IMR-90 (cell line): Measurements from ENCODE around the gene CEACAM7. TPM values are rescaled to one million over a fixed set of nuclear protein-coding genes. Genes with fewer than 3 reads are reported as not detected.

Experiments used
- ATAC-seq: fragments of 200-7000 bp; cut with Tn5 transposase; 2 replicates; pipeline ENCODE4 v1.9.1; 2020; ENCODE audit warnings: low read depth, mild to moderate bottlenecking, moderate library complexity
- BruUV-seq: library from RNA; stranded (reverse); fragments of 400-500 nt; replicated peaks from 2 replicates; lab custom pipeline; 2021; lab: Mats Ljungman, UMichigan
- CTCF ChIA-PET: fragments of 300-600 bp; formaldehyde crosslinking; extraction: SDS; loops from one replicate; lab custom pipeline; 2021; ENCODE audit warnings: antibody characterized with exemption; lab: Yijun Ruan, JAX
- POLR2A ChIA-PET: fragments of 300-600 bp; sonication (Branson Sonifier 250); formaldehyde crosslinking; loops from one replicate; lab custom pipeline; 2022; ENCODE audit warnings: antibody characterized with exemption; ENCODE audit not compliant: unreplicated experiment; lab: Charles Lee
- DNase-seq: peaks from one replicate; pipeline ENCODE4 v3.0.0; 2013
- H2AFZ ChIP-seq: replicated peaks from 2 replicates; pipeline ENCODE3; 2013; ENCODE audit warnings: low read length, mild to moderate bottlenecking; ENCODE audit not compliant: poor library complexity
- H2AK5ac ChIP-seq: 2 replicates; pipeline ENCODE4 v1.6.1; 2013; ENCODE audit warnings: low read depth, low read length, inconsistent platforms
- H2AK9ac ChIP-seq: replicated peaks from 2 replicates; pipeline ENCODE3; 2013; ENCODE audit warnings: mild to moderate bottlenecking, low read depth, low read length, moderate library complexity; ENCODE audit not compliant: poor library complexity
- H2BK120ac ChIP-seq: 2 replicates; pipeline ENCODE4 v1.6.1; 2013; ENCODE audit warnings: low read depth, low read length, inconsistent platforms
- H2BK15ac ChIP-seq: 3 replicates; pipeline ENCODE4 v1.6.1; 2013; ENCODE audit warnings: low read depth, low read length, inconsistent platforms
- H2BK20ac ChIP-seq: 2 replicates; pipeline ENCODE4 v1.6.1; 2013; ENCODE audit warnings: low read depth, mild to moderate bottlenecking, inconsistent platforms, low read length, moderate library complexity
- H2BK5ac ChIP-seq: 2 replicates; pipeline ENCODE4 v1.6.1; 2013; ENCODE audit warnings: mild to moderate bottlenecking, low read depth, low read length, inconsistent platforms; ENCODE audit not compliant: poor library complexity, severe bottlenecking
- H3K14ac ChIP-seq: replicated peaks from 2 replicates; pipeline ENCODE4 v1.6.1; 2013; ENCODE audit warnings: low read depth, low read length, inconsistent platforms
- H3K18ac ChIP-seq: 2 replicates; pipeline ENCODE4 v1.6.1; 2013; ENCODE audit warnings: low read depth, low read length, control low read depth
- H3K23ac ChIP-seq: 2 replicates; pipeline ENCODE4 v1.6.1; 2013; ENCODE audit warnings: low read depth, low read length, inconsistent platforms
- H3K27ac ChIP-seq: 2 replicates; pipeline ENCODE4 v1.5.1; 2013; ENCODE audit warnings: mild to moderate bottlenecking, control low read depth, low read length; ENCODE audit not compliant: insufficient read depth
- H3K27me3 ChIP-seq: 2 replicates; pipeline ENCODE4 v1.6.1; 2013; ENCODE audit warnings: low read length; ENCODE audit not compliant: control insufficient read depth, insufficient read depth
- H3K36me3 ChIP-seq: 2 replicates; pipeline ENCODE4 v1.6.1; 2013; ENCODE audit warnings: low read length, mixed read lengths; ENCODE audit not compliant: control insufficient read depth, insufficient read depth
- H3K4ac ChIP-seq: 2 replicates; pipeline ENCODE4 v1.6.1; 2013; ENCODE audit warnings: low read depth, low read length, inconsistent platforms
- H3K4me1 ChIP-seq: 2 replicates; pipeline ENCODE4 v1.6.1; 2013; ENCODE audit warnings: low read length, mixed read lengths; ENCODE audit not compliant: control insufficient read depth, insufficient read depth
- H3K4me2 ChIP-seq: 2 replicates; pipeline ENCODE4 v1.6.1; 2013; ENCODE audit warnings: low read depth, mild to moderate bottlenecking, control low read depth, low read length, moderate library complexity
- H3K4me3 ChIP-seq: 2 replicates; pipeline ENCODE4 v1.5.1; 2013; ENCODE audit warnings: low read depth, mild to moderate bottlenecking, control low read depth, low read length, moderate library complexity; ENCODE audit not compliant: insufficient read depth
- H3K56ac ChIP-seq: 2 replicates; pipeline ENCODE4 v1.6.1; 2013; ENCODE audit warnings: low read length, inconsistent platforms; ENCODE audit not compliant: insufficient read depth; ENCODE audit errors: extremely low read depth
- H3K79me1 ChIP-seq, 2 experiments: 2 replicates each; pipeline ENCODE4 v1.6.1; 2013; ENCODE audit warnings: low read length in 2 of 2, inconsistent platforms in 1 of 2, low read depth in 1 of 2
- H3K9ac ChIP-seq: 2 replicates; pipeline ENCODE4 v1.6.1; 2013; ENCODE audit warnings: low read depth, low read length, control low read depth
- H3K9me1 ChIP-seq: 2 replicates; pipeline ENCODE4 v1.6.1; 2013; ENCODE audit warnings: low read length, inconsistent platforms; ENCODE audit not compliant: insufficient read depth
- H3K9me3 ChIP-seq: 2 replicates; pipeline ENCODE4 v1.6.1; 2013; ENCODE audit warnings: low read length; ENCODE audit not compliant: control insufficient read depth, insufficient read depth
- H4K20me1 ChIP-seq: 2 replicates; pipeline ENCODE4 v1.6.1; 2013; ENCODE audit warnings: low read length, inconsistent platforms; ENCODE audit not compliant: insufficient read depth
- H4K5ac ChIP-seq: 2 replicates; pipeline ENCODE4 v1.6.1; 2013; ENCODE audit warnings: mild to moderate bottlenecking, low read depth, low read length, control low read depth
- H4K8ac ChIP-seq, 2 experiments: 2 replicates each; pipeline ENCODE4 v1.6.1; 2013; ENCODE audit warnings: low read depth in 2 of 2, low read length in 2 of 2, control low read depth in 1 of 2, inconsistent platforms in 1 of 2
- H4K91ac ChIP-seq: 2 replicates; pipeline ENCODE4 v1.6.1; 2013; ENCODE audit warnings: low read depth, low read length, inconsistent platforms; ENCODE audit not compliant: insufficient read depth
- BHLHE40 ChIP-seq: fragments of 150-350 bp; IDR thresholded peaks from 2 replicates; pipeline ENCODE4 v1.6.1; 2016; ENCODE audit warnings: mild to moderate bottlenecking, low read depth, low read length
- CEBPB ChIP-seq: IDR thresholded peaks from 2 replicates; pipeline ENCODE4 v1.6.1; 2012; ENCODE audit warnings: low read depth, low read length, improper control_type of control experiment
- CHD1 ChIP-seq: IDR thresholded peaks from 2 replicates; pipeline ENCODE4 v1.6.1; 2012; ENCODE audit warnings: low read depth, low read length, improper control_type of control experiment
- CTCF ChIP-seq: conservative IDR thresholded peaks from 2 replicates; pipeline ENCODE4 v1.5.1; 2012; ENCODE audit warnings: mild to moderate bottlenecking, low read depth, low read length, improper control_type of control experiment
- ELK1 ChIP-seq: fragments of 150-350 bp; IDR thresholded peaks from 2 replicates; pipeline ENCODE4 v1.6.1; 2016; ENCODE audit warnings: low read depth, mild to moderate bottlenecking, low read length, moderate library complexity, borderline replicate concordance
- FOS ChIP-seq: fragments of 150-350 bp; IDR thresholded peaks from 2 replicates; pipeline ENCODE4 v1.6.1; 2016; ENCODE audit warnings: low read depth, low read length
- MAFK ChIP-seq: IDR thresholded peaks from 2 replicates; pipeline ENCODE4 v1.6.1; 2012; ENCODE audit warnings: low read depth, low read length, improper control_type of control experiment
- MAZ ChIP-seq: IDR thresholded peaks from 2 replicates; pipeline ENCODE4 v1.6.1; 2012; ENCODE audit warnings: low read depth, mild to moderate bottlenecking, low read length, improper control_type of control experiment, moderate library complexity, borderline replicate concordance
- MXI1 ChIP-seq: IDR thresholded peaks from 2 replicates; pipeline ENCODE4 v1.6.1; 2012; ENCODE audit warnings: low read depth, mild to moderate bottlenecking, low read length, moderate library complexity, borderline replicate concordance
- NFE2L2 ChIP-seq: fragments of 150-350 bp; IDR thresholded peaks from 2 replicates; pipeline ENCODE4 v1.6.1; 2016; ENCODE audit warnings: low read depth, mild to moderate bottlenecking, low read length
- POLR2A ChIP-seq: IDR thresholded peaks from 2 replicates; pipeline ENCODE4 v1.6.1; 2012; ENCODE audit warnings: mild to moderate bottlenecking, low read depth, low read length
- RAD21 ChIP-seq: IDR thresholded peaks from 2 replicates; pipeline ENCODE4 v1.6.1; 2012; ENCODE audit warnings: low read length, improper control_type of control experiment
- RCOR1 ChIP-seq: IDR thresholded peaks from 2 replicates; pipeline ENCODE4 v1.6.1; 2012; ENCODE audit warnings: mild to moderate bottlenecking, low read length, improper control_type of control experiment; ENCODE audit not compliant: insufficient replicate concordance
- RFX5 ChIP-seq: IDR thresholded peaks from 2 replicates; pipeline ENCODE4 v1.8.0; 2012; ENCODE audit warnings: low read depth, mild to moderate bottlenecking, low read length, moderate library complexity
- SMC3 ChIP-seq: fragments of 150-350 bp; IDR thresholded peaks from 2 replicates; pipeline ENCODE4 v1.6.1; 2016; ENCODE audit warnings: low read depth, mild to moderate bottlenecking, antibody characterized with exemption, low read length, moderate library complexity
- USF2 ChIP-seq: fragments of 150-350 bp; IDR thresholded peaks from 2 replicates; pipeline ENCODE4 v1.6.1; 2017; ENCODE audit warnings: mild to moderate bottlenecking, antibody characterized with exemption, low read length, low read depth
- whole genome bisulfite sequencing, 2 experiments: methylation state at CpG; one replicate each; pipeline versions ENCODE4 v1.1.5 to v1.1.7; 2013; ENCODE audit warnings: missing lambda C conversion rate in 2 of 2; ENCODE audit not compliant: insufficient read length in 1 of 2; ENCODE audit errors: extremely low coverage in 2 of 2; 5-methylcytosine and 5-hydroxymethylcytosine counted together
- dilution Hi-C: fragments of 300-500 bp; cut with HindIII; formaldehyde crosslinking; loops from one replicate; pipeline ENCODE4 v1.14.3; 2018; ENCODE audit warnings: low sequenced_read_pairs; ENCODE audit not compliant: unreplicated experiment
- in situ Hi-C: fragments of 300-500 bp; cut with MboI; formaldehyde crosslinking; loops from 3 replicates; pipeline ENCODE4 v1.14.3; 2019; ENCODE audit warnings: low sequenced_read_pairs, inconsistent platforms, mixed read lengths
- intact Hi-C: fragments of 100-400 bp; cut with micrococcal nuclease; formaldehyde crosslinking; loops from 2 replicates; pipeline ENCODE4 v1.10.0; 2022
- polyA plus RNA-seq, 3 experiments: library from polyadenylated mRNA; depleted of rRNA; stranded (reverse); fragments of >200 nt; gene quantifications; 2 replicates each; pipeline ENCODE4 v1.2.3, GENCODE V29; 2012; ENCODE audit warnings: low replicate concordance in 1 of 3
- total RNA-seq: library from RNA; depleted of rRNA; stranded (reverse); fragments of >200 nt; gene quantifications from 2 replicates; pipeline ENCODE4 v1.2.3, GENCODE V29; 2012

Gene CEACAM7
- total and polyA plus RNA-seq, 2 of the 4 experiments (the other 2 are of a cell fraction), result not detected

- Histone ChIP-seq H3K27me3 (no peaks in the 10 kb centered on the region), H3K18ac (no peak overlapping the region), H3K56ac (no peak overlapping the region), H2AFZ (no peak overlapping the region), H4K20me1 (no peaks in the 10 kb centered on the region), H2BK20ac (no peak overlapping the region), H3K9ac (no peak overlapping the region), H3K4me2 (no peak overlapping the region), H3K23ac (no peak overlapping the region), H3K4ac (no peak overlapping the region), H3K79me1 (no peaks in the 10 kb centered on the region), H3K4me3 (no peak overlapping the region), H3K9me3 (no peaks in the 10 kb centered on the region), H4K8ac (no peak overlapping the region), H3K36me3 (no peaks in the 10 kb centered on the region), H4K91ac (no peak overlapping the region), H2BK5ac (no peak overlapping the region), H3K4me1 (no peaks in the 10 kb centered on the region), H4K5ac (no peak overlapping the region), H2BK120ac (no peak overlapping the region), H3K14ac (no peak overlapping the region), H2AK9ac (no peak overlapping the region), H2AK5ac (no peak overlapping the region), H2BK15ac (no peak overlapping the region), H3K27ac (no peak overlapping the region), H3K9me1 (no peaks in the 10 kb centered on the region)
- dilution Hi-C loops, result no loop called here
- in situ Hi-C loops, result no loop called here
- DNase-seq (no peak), ATAC-seq (no peak)
- 80% methylated on average over 1 of the region's 2 CpGs; no CpG with 5 or more reads in 1 of the 2 experiments for WGBS, 2 experiments
- ChIA-PET CTCF (interaction anchor here (0.9 kb wide), 1 partner anchor 58 kb away, joined by 5 read pairs; no protein-coding TSS in a partner anchor), POLR2A (no interaction called here)
- BruUV-seq, result no TSS peak
- TF ChIP-seq SMC3 (no peak), CEBPB (no peak), RAD21 (no peak), MAZ (no peak), RCOR1 (no peak), MAFK (no peak), BHLHE40 (no peak), USF2 (no peak), CHD1 (no peak), RFX5 (no peak), ELK1 (no peak), POLR2A (no peak), FOS (no peak), MXI1 (no peak), CTCF (no peak), NFE2L2 (no peak)
- intact Hi-C loops, result no loop called here
Observed at GRCh38 chr19:41695745-41696144, 7.7 kb upstream of the CEACAM7 start.
